Measurements from ENCODE around the gene VWDE. TPM values are rescaled to one million over a fixed set of nuclear protein-coding genes. Genes with fewer than 3 reads are reported as not detected.
"Not testable (repeated sequence)": the region's sequence is repeated elsewhere in the genome, so short reads cannot be mapped to it uniquely, and the experiment has no call there.

VWDE gene
- total RNA-seq = 1 to 10 TPM; 1.3 to 1.5 TPM
- long read RNA-seq = 0 reads

DNA sequence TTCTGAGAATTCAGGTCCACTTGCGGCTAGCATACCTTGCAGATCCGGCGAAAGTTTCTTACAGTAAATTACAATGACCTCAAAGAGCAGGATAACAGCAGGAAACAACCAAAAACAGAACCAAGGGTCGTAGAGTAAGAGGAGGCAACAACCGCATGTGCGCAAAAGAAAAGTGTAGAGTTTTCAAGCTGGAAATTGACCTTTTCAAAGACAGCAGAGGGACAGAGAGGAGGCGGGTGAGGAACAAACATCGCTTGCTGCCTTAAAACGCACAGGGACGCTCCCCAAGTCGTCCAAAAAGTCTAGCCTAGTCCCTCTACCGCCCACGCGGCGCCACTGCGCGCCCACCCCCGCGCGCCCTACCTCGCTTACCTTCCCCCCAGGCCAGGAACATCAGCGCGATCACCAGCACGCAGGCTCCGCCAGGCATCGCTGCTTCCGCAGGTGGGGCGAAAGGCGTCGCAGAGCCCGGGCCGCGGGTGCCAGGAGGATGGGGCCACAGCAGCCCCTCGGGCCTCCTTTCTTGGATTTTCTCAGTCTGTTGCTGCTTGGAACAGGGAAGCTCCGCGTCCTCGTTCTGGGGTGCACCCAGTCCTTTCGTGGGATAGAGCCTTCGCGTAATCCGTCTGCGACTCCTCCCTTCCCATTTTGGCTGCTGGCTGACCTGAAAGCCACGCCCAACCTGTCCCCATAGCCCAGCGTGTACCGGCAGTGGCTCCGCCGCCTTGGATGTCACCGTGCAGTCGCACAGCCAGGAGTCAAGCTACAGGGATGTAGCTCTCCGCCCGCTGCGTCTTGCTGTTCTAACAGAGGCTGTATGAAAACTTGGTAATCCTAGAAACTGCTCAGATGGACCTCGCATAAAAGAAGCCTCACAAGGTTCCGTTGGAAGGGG, at the start of gene VWDE:
Gene VWDE (minus strand): TSS at position 579 of the 895 bp plus-strand sequence. CDS start 149 bp downstream, at position 430.
- intact Hi-C loops (cut with DNase I, micrococcal nuclease) = no loop called here
- peak; percentile 54 to 56 for DNase-seq
- ATAC-seq = peak; percentile 94

DNA sequence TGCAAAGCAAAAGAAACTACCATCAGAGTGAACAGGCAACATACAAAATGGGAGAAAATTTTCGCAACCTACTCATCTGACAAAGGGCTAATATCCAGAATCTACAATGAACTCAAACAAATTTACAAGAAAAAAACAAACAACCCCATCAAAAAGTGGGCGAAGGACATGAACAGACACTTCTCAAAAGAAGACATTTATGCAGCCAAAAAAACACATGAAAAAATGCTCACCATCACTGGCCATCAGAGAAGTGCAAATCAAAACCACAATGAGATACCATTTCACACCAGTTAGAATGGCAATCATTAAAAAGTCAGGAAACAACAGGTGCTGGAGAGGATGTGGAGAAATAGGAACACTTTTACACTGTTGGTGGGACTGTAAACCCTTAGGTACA, 49.5 kb upstream of the VWDE start:
- intact Hi-C loops (cut with DNase I, micrococcal nuclease); ATAC-seq; DNase-seq: not testable (repeated sequence)

DNA sequence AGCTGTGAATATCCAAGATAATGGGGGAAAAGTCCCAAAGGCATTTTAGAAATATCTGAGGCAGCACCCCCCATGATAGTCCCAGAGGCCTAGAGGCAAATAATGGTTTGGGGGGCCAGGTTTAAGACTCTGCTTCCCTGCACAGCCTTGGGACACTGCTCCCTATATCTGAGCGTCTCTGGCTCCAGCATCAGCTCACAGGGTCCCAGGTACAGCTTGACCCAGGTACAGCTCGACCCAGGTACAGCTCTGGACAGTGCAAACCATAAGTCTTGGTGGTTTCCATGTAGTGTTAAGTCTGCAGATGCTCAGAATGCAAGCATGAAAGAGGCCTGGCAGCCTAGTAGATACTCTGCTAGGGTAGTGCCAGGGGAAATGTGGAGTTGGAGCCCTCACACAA, 47.0 kb upstream of the VWDE start:
- ATAC-seq = no peak
- DNase-seq = no peak
- intact Hi-C loops (cut with DNase I, micrococcal nuclease) = no loop called here

GRCh38 chr7:12444785-12445184, 41.1 kb upstream of the VWDE start:
- intact Hi-C loops (cut with DNase I, micrococcal nuclease) = no loop called here
- DNase-seq = no peak
- no peak for ATAC-seq

GRCh38 chr7:12440229-12440628, 36.6 kb upstream of the VWDE start:
- ATAC-seq (no peak), DNase-seq (no peak)
- intact Hi-C loops (cut with DNase I, micrococcal nuclease) = no loop called here

- intact Hi-C loops (cut with DNase I, micrococcal nuclease) = no loop called here
- ATAC-seq = no peak
These were observed 33.4 kb upstream of the VWDE start for GRCh38 chr7:12436896-12437535.

GRCh38 chr7:12436126-12436525, 32.5 kb upstream of the VWDE start:
- DNase-seq (no peak), ATAC-seq (no peak)
- intact Hi-C loops (cut with DNase I, micrococcal nuclease) = no loop called here

More at GRCh38 chr7:12436896-12437535, 33.4 kb upstream of the VWDE start:
- DNase-seq = no peak

DNA sequence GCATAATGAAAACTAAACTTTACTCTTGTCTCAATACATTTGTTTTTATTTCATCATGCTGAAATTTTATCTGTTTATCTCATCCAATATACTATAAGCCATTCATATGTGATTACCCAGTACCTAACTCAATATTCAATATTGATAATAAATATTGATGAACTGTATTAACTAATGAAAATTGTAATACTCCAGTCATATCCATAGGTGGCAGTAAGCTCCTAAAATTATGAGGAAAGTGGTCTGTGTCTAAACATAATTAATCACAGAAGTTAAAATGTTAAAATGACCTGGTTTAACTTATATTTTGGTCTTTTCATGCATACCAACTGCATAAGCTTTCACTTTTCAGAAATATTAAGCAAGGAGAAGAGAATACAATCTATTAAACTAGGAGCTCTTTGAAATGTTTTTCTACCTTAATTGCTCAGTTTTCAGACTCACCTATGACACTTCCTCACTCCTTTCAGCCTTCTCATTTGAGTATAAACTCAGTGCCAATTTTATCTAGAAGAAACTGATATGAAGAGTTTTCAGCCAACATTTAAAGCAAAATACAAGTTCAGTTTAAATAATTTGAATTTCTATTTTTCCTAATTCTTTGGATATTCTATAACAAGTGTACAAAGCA, 30.5 kb upstream of the VWDE start:
- ATAC-seq = no peak
- intact Hi-C loops (cut with DNase I, micrococcal nuclease) = no loop called here
- no peak for DNase-seq

DNA sequence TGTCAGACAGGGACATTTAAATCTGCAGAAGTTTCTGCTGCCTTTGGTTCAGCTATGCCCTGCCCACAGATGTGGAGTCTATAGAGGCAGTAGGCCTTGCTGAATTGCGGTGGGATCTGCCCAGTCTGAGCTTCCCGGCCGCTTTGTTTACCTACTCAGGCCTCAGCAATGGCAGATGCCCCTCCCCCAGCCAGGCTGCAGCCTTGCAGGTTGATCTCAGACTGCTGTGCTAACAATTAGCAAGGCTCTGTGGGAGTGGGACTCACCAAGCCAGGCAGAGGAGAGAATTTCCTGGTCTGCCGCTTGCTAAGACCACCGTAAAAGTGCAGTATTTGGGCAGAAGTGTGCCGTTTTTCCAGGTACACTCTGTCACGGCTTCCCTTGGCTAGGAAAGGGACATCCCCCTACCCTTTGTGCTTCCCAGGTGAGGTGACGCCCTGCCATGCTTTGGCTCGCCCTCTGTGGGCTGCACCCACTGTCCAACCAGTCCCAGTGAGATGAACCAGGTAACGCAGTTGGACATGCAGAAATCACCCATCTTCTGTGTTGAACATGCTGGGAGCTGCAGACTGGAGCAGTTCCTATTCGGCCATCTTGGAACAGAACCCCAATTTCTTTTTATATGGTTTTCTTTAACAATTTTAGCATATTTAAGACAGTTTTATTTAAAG, 28.4 kb upstream of the VWDE start:
- ATAC-seq (peak; percentile 49), DNase-seq (peak in 1 of 2 donors; percentile 16)
- intact Hi-C loops (cut with DNase I, micrococcal nuclease) = no loop called here

GRCh38 chr7:12425311-12425710, 21.6 kb upstream of the VWDE start:
- DNase-seq (no peak), ATAC-seq (no peak)
- intact Hi-C loops (cut with DNase I, micrococcal nuclease) = no loop called here

DNA sequence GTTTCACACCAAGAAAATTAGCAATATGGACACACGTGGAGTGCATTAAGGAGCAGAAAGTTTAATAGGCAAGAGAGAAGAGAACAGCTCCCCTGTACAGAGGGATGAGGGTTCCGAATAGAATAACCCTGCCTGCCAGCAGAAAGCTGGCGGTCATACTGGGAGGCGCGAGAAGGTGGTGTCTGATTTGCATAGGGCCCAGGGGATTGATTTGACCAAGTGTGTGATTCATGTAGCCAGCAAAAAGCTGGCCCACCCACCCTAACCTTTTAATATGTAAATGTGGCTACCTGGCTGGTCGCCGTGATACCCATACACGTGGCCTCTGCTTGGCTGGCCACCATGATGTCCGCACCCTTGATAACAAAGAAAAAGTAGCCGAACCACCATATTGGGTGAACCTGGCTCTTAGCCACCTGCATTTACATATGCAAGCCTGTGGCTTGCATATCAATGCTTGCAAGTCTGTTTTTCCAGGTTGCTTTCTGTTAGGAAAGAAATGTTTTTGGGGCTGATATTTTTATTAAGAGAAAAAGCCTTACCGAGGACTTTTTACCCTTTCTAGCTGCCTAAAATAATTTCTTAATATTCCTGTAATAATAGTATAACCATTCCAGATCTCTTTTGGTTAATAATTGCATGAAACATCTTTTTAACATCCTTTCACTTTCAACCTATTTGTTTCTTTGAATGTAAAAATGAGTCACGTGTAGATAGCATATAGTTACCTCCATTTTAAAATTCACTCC, 20.5 kb upstream of the VWDE start:
- ATAC-seq = no peak
- intact Hi-C loops (cut with DNase I, micrococcal nuclease) = no loop called here

DNA sequence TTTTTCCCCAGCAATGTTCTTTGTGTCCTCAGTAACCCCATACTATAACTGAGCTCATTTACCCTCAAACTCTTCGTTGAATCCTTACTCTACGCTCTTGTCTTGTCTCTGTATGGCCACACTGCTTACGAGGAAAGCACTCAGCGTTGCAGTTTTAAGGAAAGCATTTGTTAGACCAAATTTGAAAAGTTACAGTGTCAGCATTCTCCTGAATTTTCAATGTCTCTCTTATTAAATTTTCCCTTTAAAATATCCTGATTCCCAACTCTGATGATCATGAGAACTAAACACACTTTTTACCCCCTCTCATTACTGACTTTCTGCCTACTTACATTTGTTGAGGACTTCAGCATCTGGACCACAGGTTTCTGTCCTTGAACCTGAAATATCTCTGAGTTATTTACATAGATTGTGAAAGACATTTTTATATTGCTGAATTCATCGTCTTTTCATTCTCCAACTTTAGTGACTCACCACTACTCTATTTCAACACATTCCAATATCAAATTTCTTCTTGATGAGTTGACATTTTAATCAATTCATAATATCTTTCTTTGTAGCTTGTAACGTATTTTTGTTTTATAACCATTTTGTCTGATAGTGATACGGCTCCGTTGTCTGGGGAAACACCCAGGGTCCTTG, 19.8 kb upstream of the VWDE start:
- no peak for ATAC-seq
- intact Hi-C loops (cut with DNase I, micrococcal nuclease) = no loop called here
- no peak for DNase-seq

More for the DNA sequence above, 20.5 kb upstream of the VWDE start:
- DNase-seq = no peak

DNA sequence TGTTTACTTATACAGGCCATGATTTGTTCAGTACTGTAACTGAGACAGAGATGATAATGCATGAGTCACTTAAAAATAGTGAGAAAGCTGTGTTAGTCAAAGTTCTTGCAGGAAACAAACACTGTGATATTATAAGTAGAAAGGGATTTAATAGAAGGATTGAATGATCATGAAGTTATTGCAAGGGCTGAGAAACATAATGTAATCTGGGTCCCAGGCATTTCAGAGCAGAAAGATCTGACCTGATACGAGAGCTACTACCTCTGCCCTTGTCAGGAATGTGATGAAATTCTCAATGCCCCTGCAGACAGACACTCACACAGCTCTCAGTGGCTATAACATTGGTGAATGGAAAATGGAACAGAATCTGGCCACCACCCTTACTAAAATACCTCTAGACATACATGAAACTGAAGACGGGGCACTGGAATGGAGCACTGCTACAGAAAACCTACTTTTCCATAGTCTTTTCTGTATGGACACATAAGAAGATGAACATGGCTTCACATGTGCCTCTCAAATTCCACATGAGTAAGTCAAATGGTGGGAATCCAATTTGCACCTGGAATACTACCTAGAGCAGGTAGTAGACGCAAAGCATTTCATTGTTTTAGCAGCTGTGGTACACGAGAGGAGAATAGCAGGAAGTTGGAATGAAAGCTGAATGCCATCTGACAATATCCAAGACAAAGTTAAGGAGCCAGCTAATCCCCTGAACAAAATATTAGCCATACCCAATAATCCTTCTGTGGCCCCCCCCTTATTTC, 19.1 kb upstream of the VWDE start:
- intact Hi-C loops (cut with DNase I, micrococcal nuclease) = no loop called here
- ATAC-seq (no peak), DNase-seq (no peak)

DNA sequence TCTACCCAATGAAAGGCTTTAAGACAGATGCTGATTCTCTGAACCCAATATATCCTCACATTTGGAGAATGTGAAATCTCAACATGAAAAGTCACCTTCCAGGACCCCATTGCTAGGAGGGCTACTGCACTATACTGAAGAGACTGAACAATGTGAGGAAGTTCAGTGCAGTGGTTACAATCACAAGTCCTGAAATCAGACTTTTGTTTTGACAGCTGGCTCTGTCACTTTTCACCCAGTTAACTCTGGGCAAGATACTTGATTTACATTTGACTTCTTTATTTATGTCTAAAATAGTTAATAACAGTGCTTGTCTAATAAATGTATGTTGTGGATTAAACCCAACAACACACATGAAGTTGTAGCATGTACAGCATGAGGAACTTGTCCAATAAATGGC, 14.8 kb upstream of the VWDE start:
- ATAC-seq (no peak), DNase-seq (no peak)
- intact Hi-C loops (cut with DNase I, micrococcal nuclease) = no loop called here

GRCh38 chr7:12415072-12415471, 11.4 kb upstream of the VWDE start:
- intact Hi-C loops (cut with DNase I, micrococcal nuclease) = no loop called here
- ATAC-seq (no peak), DNase-seq (no peak)

- intact Hi-C loops (cut with DNase I, micrococcal nuclease) = no loop called here
- DNase-seq = no peak
- ATAC-seq = no peak
These were observed 8.7 kb upstream of the VWDE start for GRCh38 chr7:12412407-12412806.

DNA sequence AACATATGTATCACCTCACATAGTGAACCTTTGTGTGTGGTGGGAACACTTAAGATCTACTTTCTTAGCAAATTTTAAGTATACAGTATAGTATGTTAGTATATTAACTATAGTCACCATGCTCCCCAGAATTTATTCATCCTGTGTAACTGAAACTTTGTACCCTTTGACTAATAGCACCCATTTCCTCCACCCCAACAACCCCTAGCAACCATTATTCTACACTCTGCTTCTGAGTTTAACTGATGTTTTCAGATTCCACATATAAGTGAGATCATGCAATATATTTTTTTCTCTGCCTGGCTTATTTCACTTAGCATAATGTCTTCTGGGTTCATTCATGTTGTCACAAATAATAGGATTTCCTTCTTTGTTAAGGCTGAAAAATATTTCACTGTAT, 6.9 kb upstream of the VWDE start:
- ATAC-seq (no peak), DNase-seq (no peak)
- intact Hi-C loops (cut with DNase I, micrococcal nuclease) = no loop called here
